ENCODE data around the gene SLC22A31.

Gene SLC22A31

GRCh38 chr16:89164847-89165680 lies 35.3 kb downstream of the SLC22A31 start:
- no peak for DNase-seq

- DNase-seq, result no peak
Measured at GRCh38 chr16:89164436-89164835, 35.9 kb downstream of the SLC22A31 start.

- DNase-seq, result no peak
Measured at GRCh38 chr16:89163297-89163696, 37.0 kb downstream of the SLC22A31 start.

GRCh38 chr16:89161763-89162713 lies 38.3 kb downstream of the SLC22A31 start:
- DNase-seq, result no peak

GRCh38 chr16:89160977-89161701 lies 39.2 kb downstream of the SLC22A31 start:
- no peak for DNase-seq

- no peak for DNase-seq
Measured at GRCh38 chr16:89159850-89160354, 40.4 kb downstream of the SLC22A31 start.

GRCh38 chr16:89159066-89159849 lies 41.1 kb downstream of the SLC22A31 start:
- DNase-seq, result no peak

- no peak for DNase-seq
Measured at GRCh38 chr16:89157778-89158177, 42.6 kb downstream of the SLC22A31 start.

- DNase-seq, result no peak
Measured at GRCh38 chr16:89156740-89157645, 43.3 kb downstream of the SLC22A31 start.

GRCh38 chr16:89155851-89156739 lies 44.2 kb downstream of the SLC22A31 start:
- no peak for DNase-seq

GRCh38 chr16:89155184-89155679 lies 45.1 kb downstream of the SLC22A31 start:
- DNase-seq, result no peak

GRCh38 chr16:89154390-89155183 lies 45.8 kb downstream of the SLC22A31 start:
- DNase-seq, result no peak

GRCh38 chr16:89153848-89154271 lies 46.5 kb downstream of the SLC22A31 start:
- DNase-seq, result no peak

- no peak for DNase-seq
Measured at GRCh38 chr16:89152831-89153700, 47.3 kb downstream of the SLC22A31 start.

GRCh38 chr16:89150981-89151380 lies 49.4 kb downstream of the SLC22A31 start:
- no peak for DNase-seq

- no peak for DNase-seq
Measured at GRCh38 chr16:89150090-89150835, 50.1 kb downstream of the SLC22A31 start.

GRCh38 chr16:89149386-89149785 lies 51.0 kb downstream of the SLC22A31 start:
- no peak for DNase-seq
